T-cell (primary cell): ENCODE results near the gene TMEM222. TPM values are rescaled to one million over a fixed set of nuclear protein-coding genes. Genes with fewer than 3 reads are reported as not detected.

Experiments
- ATAC-seq, 4 experiments: fragments of 200-7000 bp in 3 of 4; fragments of 150-1000 bp in 1 of 4; cut with Tn5 transposase; replicated peaks in 1 of 4; 1 replicate in 3 of 4; 2 replicates in 1 of 4; pipeline ENCODE4 v1.10.0; 2021; ENCODE audit warnings: moderate library complexity in 3 of 4, mild to moderate bottlenecking in 2 of 4, moderate number of reproducible peaks in 1 of 4
- CTCF ChIA-PET, 2 donors: fragments of 300-600 bp; sonication (Branson Sonifier 250); formaldehyde crosslinking; loops; one replicate each; lab custom pipeline; 2022; ENCODE audit warnings: antibody characterized with exemption in 2 of 2; lab: Charles Lee
- POLR2A ChIA-PET, 2 donors: fragments of 300-600 bp; sonication (Branson Sonifier 250); formaldehyde crosslinking; loops; one replicate each; lab custom pipeline; 2022; ENCODE audit warnings: antibody characterized with exemption in 2 of 2; lab: Charles Lee
- DNase-seq, 35 experiments: peaks; one replicate each; pipeline versions ENCODE4 v3.0.0 to v3.0.0-alpha.2; 2013 to 2023
- H3K27ac ChIP-seq: one replicate; pipeline ENCODE4 v1.5.1; 2013; ENCODE audit warnings: low read length
- H3K27me3 ChIP-seq, 2 experiments: replicated peaks in 1 of 2; 1 replicate in 1 of 2; 2 replicates in 1 of 2; pipeline versions ENCODE4 v1.6.1 to v1.7.0; 2013; ENCODE audit warnings: low read length in 1 of 2, mixed read lengths in 1 of 2; ENCODE audit not compliant: control insufficient read depth in 2 of 2, insufficient read depth in 2 of 2; ENCODE audit errors: extremely low read depth in 1 of 2
- H3K36me3 ChIP-seq, 2 donors: 1 replicate in 1 of 2; 2 replicates in 1 of 2; pipeline versions ENCODE4 v1.6.1 to v1.7.0; 2013; ENCODE audit warnings: low read length in 1 of 2; ENCODE audit not compliant: control insufficient read depth in 2 of 2, insufficient read depth in 1 of 2; ENCODE audit errors: extremely low read depth in 1 of 2
- H3K4me1 ChIP-seq, 2 experiments: 1 replicate in 1 of 2; 2 replicates in 1 of 2; pipeline versions ENCODE4 v1.6.1 to v1.7.0; 2013; ENCODE audit warnings: low read length in 2 of 2, mixed read lengths in 1 of 2; ENCODE audit not compliant: insufficient read depth in 2 of 2, control insufficient read depth in 1 of 2; ENCODE audit errors: extremely low read depth in 1 of 2
- H3K4me3 ChIP-seq, 2 donors: 1 replicate in 1 of 2; 2 replicates in 1 of 2; pipeline versions ENCODE4 v1.5.1 to v1.7.0; 2013; ENCODE audit warnings: mild to moderate bottlenecking in 2 of 2, low read length in 1 of 2, moderate library complexity in 1 of 2; ENCODE audit not compliant: control insufficient read depth in 1 of 2; ENCODE audit errors: extremely low read depth in 1 of 2
- H3K9me3 ChIP-seq: 2 replicates; pipeline ENCODE4 v1.7.0; 2013
- H3K27ac Mint-ChIP-seq, 2 donors: one replicate each; pipeline ENCODE4 v1.8.0; 2020 to 2021; ENCODE audit warnings: mild to moderate bottlenecking in 2 of 2, mixed read lengths in 2 of 2
- H3K27me3 Mint-ChIP-seq, 2 donors: one replicate each; pipeline ENCODE4 v1.8.0; 2021 to 2022; ENCODE audit warnings: mixed read lengths in 2 of 2
- H3K36me3 Mint-ChIP-seq: one replicate; pipeline ENCODE4 v1.8.0; 2021; ENCODE audit warnings: mixed read lengths
- H3K4me1 Mint-ChIP-seq, 3 donors: one replicate each; pipeline ENCODE4 v1.8.0; 2020 to 2022; ENCODE audit warnings: mixed read lengths in 3 of 3, mild to moderate bottlenecking in 1 of 3
- H3K4me3 Mint-ChIP-seq, 3 donors: one replicate each; pipeline ENCODE4 v1.8.0; 2020 to 2022; ENCODE audit warnings: mild to moderate bottlenecking in 3 of 3, mixed read lengths in 3 of 3, moderate library complexity in 3 of 3
- H3K9me3 Mint-ChIP-seq, 3 donors: one replicate each; pipeline ENCODE4 v1.8.0; 2020 to 2022; ENCODE audit warnings: mixed read lengths in 3 of 3
- WGBS: methylation state at CpG from one replicate; pipeline ENCODE4 v1.1.5; 2013; ENCODE audit warnings: missing lambda C conversion rate; ENCODE audit not compliant: insufficient coverage; 5-methylcytosine and 5-hydroxymethylcytosine counted together
- total RNA-seq, 35 experiments: library from RNA in 6 of 35; stranded (reverse) in 6 of 35; fragments of 120-200 nt in 1 of 35; gene quantifications; one replicate each; pipeline versions ENCODE4 v1.2.1 to v1.2.4 and lab custom pipeline; 2013 to 2026

The TMEM222 gene
- total RNA-seq, 5 donors from 2014 or later (not counting 1 experiment from before 2014, with no cell fraction given): 25.2 to 48.8 (median 43.7) TPM

- no peak for DNase-seq
- ChIA-PET CTCF (interaction anchor here in 1 of 2 donors (0.8 to 1.8 kb wide), 2 partner anchors 13 to 43 kb away, joined by 3 to 7 read pairs; no protein-coding TSS in a partner anchor), POLR2A (interaction anchor here (0.5 to 0.6 kb wide), 2 partner anchors 171 to 258 kb away, joined by 3 to 4 read pairs; partner anchors contain the start of gene AHDC1 (in 1 of the 2))
- 93% methylated on average over 12 of the region's 12 CpGs for WGBS
- Mint-ChIP-seq H3K27me3 (no peaks in the 10 kb centered on the region), H3K4me1 (peaks cover 41 to 62% (median 46%) of the 10 kb centered on the region in 3 donors), H3K4me3 (peak overlapping the region in 2 of 3 donors; percentile 66 to 68), H3K9me3 (no peaks in the 10 kb centered on the region), H3K36me3 (peaks cover 9% of the 10 kb centered on the region), H3K27ac (peak overlapping the region; percentile 84 to 86)
- Histone ChIP-seq H3K27ac (no peak overlapping the region), H3K4me3 (peak overlapping the region in 1 of 2 donors; percentile 17), H3K27me3 (no peaks in the 10 kb centered on the region), H3K9me3 (no peaks in the 10 kb centered on the region), H3K36me3 (peaks cover 12 to 32% of the 10 kb centered on the region in 2 donors), H3K4me1 (peaks cover 16 to 81% of the 10 kb centered on the region in 2 experiments)
- no peak for ATAC-seq
Observed at GRCh38 chr1:27345272-27345671, 23.3 kb downstream of the TMEM222 start.

DNA sequence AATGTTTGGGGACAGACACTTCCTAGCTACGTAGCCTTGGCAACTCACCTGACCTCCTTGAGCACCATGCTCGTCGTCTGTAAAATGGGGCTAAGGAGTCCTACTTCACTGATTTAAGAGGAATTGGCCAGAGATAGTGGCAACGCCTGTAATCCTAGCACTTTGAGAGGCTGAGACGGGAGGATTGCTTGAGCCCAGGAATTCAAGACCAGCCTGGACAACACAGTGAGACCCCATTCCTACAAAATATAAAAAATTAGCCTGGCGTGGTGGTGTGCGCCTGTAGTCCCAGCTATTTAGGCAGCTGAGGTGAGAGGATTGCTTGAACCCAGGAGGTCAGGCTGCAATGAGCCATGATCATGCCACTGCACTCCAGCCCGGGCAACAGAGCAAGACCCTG is 24.4 kb downstream of the TMEM222 start:
- CTCF ChIA-PET: interaction anchor here in 1 of 2 donors (1.8 kb wide), 1 partner anchor 42 kb away, joined by 7 read pairs; no protein-coding TSS in a partner anchor
- Mint-ChIP-seq H3K4me1 (peaks cover 33 to 52% (median 39%) of the 10 kb centered on the region in 3 donors), H3K9me3 (no peaks in the 10 kb centered on the region), H3K36me3 (peaks cover 9% of the 10 kb centered on the region), H3K27me3 (no peaks in the 10 kb centered on the region), H3K4me3 (peak overlapping the region in 2 of 3 donors; percentile 37 to 68), H3K27ac (peak overlapping the region; percentile 57 to 77)
- DNase-seq (no peak), ATAC-seq (no peak)
- Histone ChIP-seq H3K27ac (no peak overlapping the region), H3K4me3 (no peak overlapping the region), H3K36me3 (peaks cover 20 to 43% of the 10 kb centered on the region in 2 donors), H3K9me3 (no peaks in the 10 kb centered on the region), H3K4me1 (peaks cover 10 to 71% of the 10 kb centered on the region in 2 experiments), H3K27me3 (no peaks in the 10 kb centered on the region)
- POLR2A ChIA-PET: no interaction called here
- 80% methylated on average over 1 of the region's 8 CpGs for WGBS

DNA sequence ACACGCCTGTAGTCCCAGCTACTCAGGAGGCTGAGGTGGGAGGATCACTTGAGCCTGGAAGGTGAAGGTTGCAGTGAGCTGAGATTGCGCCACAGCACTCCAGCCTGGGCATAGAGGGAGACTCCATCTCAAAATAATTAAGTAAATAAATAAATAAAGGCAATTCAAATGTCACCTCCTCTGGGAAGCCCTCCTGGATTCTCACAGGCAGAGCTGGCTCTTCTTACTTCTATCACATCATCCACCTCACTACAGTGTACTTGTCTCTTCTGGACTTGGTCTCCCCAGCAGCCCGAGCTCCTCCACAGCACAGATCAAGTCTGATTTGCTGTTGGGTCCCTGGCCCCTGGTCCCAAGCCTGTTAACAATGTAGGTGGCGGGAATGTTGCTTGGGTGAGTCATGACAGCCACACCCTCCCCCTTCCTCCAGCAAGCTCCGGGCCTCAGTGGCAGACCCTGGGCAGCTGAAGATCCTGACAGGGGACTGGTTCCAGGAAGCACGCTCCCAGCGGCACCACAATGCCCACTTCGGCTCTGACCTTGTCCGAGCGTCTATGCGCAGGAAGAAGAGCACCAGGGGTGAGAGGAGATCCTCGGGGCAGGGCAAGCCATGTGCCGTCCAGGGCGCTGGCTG is 25.1 kb downstream of the TMEM222 start:
- DNase-seq: no peak
- Mint-ChIP-seq H3K36me3 (peaks cover 9% of the 10 kb centered on the region), H3K27me3 (no peaks in the 10 kb centered on the region), H3K27ac (peak overlapping the region in 1 of 2 donors; percentile 48), H3K4me1 (peaks cover 30 to 48% (median 36%) of the 10 kb centered on the region in 3 donors), H3K9me3 (no peaks in the 10 kb centered on the region), H3K4me3 (no peak overlapping the region)
- POLR2A ChIA-PET: no interaction called here
- peak overlapping the region; percentile 34 for H3K27ac ChIP-seq
- no peaks in the 10 kb centered on the region for H3K9me3 ChIP-seq
- peaks cover 10 to 66% of the 10 kb centered on the region in 2 experiments for H3K4me1 ChIP-seq
- H3K36me3 ChIP-seq: peaks cover 25 to 49% of the 10 kb centered on the region in 2 donors
- 97% methylated on average over 10 of the region's 14 CpGs for WGBS
- CTCF ChIA-PET: no interaction called here
- no peak overlapping the region for H3K4me3 ChIP-seq
- no peak for ATAC-seq
- no peaks in the 10 kb centered on the region for H3K27me3 ChIP-seq

GRCh38 chr1:27348861-27349783 is 27.2 kb downstream of the TMEM222 start:
- Histone ChIP-seq H3K4me3 (peak overlapping the region; percentile 15 to 54), H3K27me3 (no peaks in the 10 kb centered on the region), H3K27ac (peak overlapping the region; percentile 14), H3K4me1 (peaks cover 4 to 49% of the 10 kb centered on the region in 2 experiments), H3K36me3 (peaks cover 30 to 57% of the 10 kb centered on the region in 2 donors), H3K9me3 (no peaks in the 10 kb centered on the region)
- Mint-ChIP-seq H3K27ac (peak overlapping the region; percentile 36 to 80), H3K27me3 (no peaks in the 10 kb centered on the region), H3K4me3 (peak overlapping the region in 2 of 3 donors; percentile 64 to 68), H3K4me1 (peaks cover 22 to 34% (median 23%) of the 10 kb centered on the region in 3 donors), H3K9me3 (no peaks in the 10 kb centered on the region), H3K36me3 (peaks cover 9% of the 10 kb centered on the region)
- CTCF ChIA-PET: no interaction called here
- WGBS: 69% methylated on average over 33 of the region's 51 CpGs
- peak in 10 of 35 experiments; percentile 15 to 51 (median 42) for DNase-seq
- POLR2A ChIA-PET: interaction anchor here in 1 of 2 donors (0.7 to 1.2 kb wide), 2 partner anchors 13 to 240 kb away, joined by 3 to 6 read pairs; no protein-coding TSS in a partner anchor
- ATAC-seq: peak; percentile 74 to 88 (median 80)

DNA sequence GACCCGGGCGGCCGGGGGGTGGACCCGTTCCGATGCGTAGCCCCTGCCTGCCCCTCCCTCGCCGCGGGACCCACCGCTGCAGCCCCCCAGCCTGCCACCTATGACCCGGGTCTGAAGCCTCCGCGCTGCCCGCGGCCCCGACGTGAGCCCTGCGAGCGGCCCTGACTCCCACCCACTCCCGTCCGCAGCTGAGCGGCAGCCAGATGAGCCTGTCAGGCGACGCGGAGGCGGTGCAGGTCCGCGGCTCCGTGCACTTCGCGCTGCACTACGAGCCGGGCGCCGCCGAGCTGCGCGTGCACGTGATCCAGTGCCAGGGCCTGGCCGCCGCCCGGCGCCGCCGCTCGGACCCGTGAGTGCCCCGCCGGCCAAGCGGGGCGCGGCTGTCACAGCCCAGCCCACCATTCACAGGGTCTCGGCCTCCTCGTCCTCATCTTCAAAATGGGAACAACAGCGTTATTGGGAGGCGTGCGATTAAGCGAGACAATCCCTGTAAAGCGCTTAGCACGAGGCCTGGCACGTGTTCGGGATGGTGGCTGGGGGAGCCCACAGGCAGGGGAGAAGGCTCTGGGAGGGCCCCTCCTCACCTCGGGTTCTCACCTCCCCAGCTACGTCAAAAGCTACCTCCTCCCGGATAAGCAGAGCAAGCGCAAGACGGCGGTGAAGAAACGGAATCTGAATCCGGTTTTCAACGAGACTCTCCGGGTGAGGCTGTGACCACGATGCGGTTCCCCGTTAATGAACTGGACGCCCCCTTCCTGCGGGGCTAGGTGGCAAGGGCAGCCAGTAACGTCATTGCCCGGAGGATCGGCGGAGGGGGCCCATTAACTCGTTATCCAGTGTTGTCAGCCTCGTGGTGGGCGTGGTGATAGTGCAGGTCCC is 28.1 kb downstream of the TMEM222 start:
- ChIA-PET POLR2A (interaction anchor here (0.7 to 1.2 kb wide), 3 partner anchors 8 to 241 kb away, joined by 3 to 6 read pairs (median 3); partner anchors contain the start of gene SYTL1 (in 1 of the 2)), CTCF (interaction anchor here in 1 of 2 donors (1.0 kb wide), 1 partner anchor 49 kb away, joined by 3 read pairs; no protein-coding TSS in a partner anchor)
- H3K27me3 Mint-ChIP-seq: no peaks in the 10 kb centered on the region
- 93% methylated on average over 70 of the region's 84 CpGs for WGBS
- no peak overlapping the region for H3K4me3 ChIP-seq
- peaks cover 17 to 28% (median 18%) of the 10 kb centered on the region in 3 donors for H3K4me1 Mint-ChIP-seq
- H3K27ac Mint-ChIP-seq: peak overlapping the region in 1 of 2 donors; percentile 11
- no peaks in the 10 kb centered on the region for H3K27me3 ChIP-seq
- H3K9me3 Mint-ChIP-seq: no peaks in the 10 kb centered on the region
- DNase-seq (peak in 1 of 35 experiments; percentile 17), ATAC-seq (peak; percentile 47 to 64 (median 54))
- peaks cover 29 to 57% of the 10 kb centered on the region in 2 donors for H3K36me3 ChIP-seq
- H3K4me3 Mint-ChIP-seq: no peak overlapping the region
- H3K9me3 ChIP-seq: no peaks in the 10 kb centered on the region
- H3K27ac ChIP-seq: no peak overlapping the region
- H3K4me1 ChIP-seq: peaks cover 3 to 41% of the 10 kb centered on the region in 2 experiments
- H3K36me3 Mint-ChIP-seq: peaks cover 9% of the 10 kb centered on the region
